Left kidney (tissue), 2 donors: ENCODE results near the gene PARP12. TPM values are rescaled to one million over a fixed set of nuclear protein-coding genes. Genes with fewer than 3 reads are reported as not detected.

Experiments used
- DNase-seq: peaks from one replicate; pipeline ENCODE4 v3.0.0-alpha.2; 2013
- polyA plus RNA-seq: library from polyadenylated mRNA; unstranded; fragments of 120-200 nt; gene quantifications from one replicate; pipeline ENCODE4 v1.2.1, GENCODE V29; 2013; ENCODE audit not compliant: insufficient read length

PARP12 gene
- polyA plus RNA-seq, 1 donor, result 22.2 TPM

DNA sequence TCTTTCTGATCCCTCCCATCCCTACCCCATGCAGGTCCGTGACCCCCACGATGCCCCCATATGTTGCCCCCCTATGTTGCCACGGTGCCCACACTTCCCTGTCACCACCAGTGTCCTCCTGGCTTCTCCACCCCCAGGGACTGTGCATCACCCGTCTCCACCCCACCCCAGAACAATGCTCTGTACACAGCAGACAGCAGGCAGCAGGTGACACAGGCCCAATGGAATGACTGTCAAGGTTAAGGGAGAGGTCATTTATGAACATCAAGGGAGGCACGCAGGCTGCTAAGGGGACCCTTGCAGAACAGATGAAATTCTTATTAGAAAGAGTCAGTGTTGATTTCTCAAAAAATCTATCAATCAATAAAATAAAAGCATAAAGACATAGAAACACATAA, 71.5 kb downstream of the PARP12 start:
- no peak for DNase-seq

GRCh38 chr7:139990571-139991268, 72.0 kb downstream of the PARP12 start:
- no peak for DNase-seq

DNA sequence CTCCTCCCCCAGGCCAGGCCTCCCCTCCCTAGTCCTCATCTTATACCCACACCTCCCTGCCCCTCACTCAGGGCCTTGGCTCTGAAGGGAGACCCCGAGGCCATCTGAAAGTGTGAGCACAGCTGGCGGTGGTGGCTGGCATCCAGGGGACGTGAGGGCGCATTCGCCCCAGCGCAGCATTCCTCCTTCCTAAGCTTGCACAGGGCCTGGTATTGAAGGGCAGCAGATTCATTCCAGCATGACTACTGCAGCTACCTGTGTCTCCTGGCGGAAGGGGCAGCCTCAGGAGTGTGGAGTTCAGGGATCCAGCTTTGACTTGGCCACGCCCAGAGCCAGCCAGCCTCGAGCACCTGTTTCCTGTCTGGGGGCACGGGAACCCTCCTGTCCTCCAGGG, 72.6 kb downstream of the PARP12 start:
- DNase-seq, result no peak

DNA sequence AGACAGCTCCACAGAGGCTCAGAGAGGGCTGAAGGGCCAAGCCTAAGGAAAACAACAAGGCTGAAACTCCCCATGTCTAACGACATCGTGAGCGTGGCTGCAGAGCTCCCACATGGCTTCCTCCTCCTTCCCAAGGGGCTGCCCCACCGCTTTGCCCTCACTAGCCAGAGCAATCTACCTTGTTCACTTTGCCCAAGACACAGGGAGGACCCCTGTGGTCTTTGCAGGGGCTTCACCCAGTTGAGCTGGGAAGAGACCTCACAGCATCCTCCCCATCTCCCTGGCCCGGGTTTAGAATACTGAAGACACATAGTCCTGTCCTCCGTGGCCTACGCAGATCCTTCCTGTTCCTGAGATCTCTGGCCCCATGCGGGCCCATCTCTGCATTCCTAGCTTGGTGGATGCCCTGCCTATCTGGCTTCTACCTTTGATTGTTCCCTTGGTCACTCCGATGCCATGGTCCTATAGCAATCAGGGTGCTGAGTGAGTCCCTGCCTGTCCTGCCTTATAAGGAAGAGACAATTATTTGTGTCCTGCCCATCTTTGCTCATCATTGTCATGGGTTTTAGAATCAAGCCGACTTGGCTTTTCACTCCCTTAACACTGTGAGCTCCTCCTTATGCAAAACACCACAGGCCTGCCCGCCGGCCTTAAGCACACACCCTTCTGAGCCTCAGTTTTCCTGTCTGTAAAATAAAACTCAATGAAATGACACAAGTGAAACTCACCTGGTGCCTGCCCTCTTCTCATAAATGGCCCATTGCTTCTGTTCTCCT, 73.2 kb downstream of the PARP12 start:
- DNase-seq, result no peak

DNA sequence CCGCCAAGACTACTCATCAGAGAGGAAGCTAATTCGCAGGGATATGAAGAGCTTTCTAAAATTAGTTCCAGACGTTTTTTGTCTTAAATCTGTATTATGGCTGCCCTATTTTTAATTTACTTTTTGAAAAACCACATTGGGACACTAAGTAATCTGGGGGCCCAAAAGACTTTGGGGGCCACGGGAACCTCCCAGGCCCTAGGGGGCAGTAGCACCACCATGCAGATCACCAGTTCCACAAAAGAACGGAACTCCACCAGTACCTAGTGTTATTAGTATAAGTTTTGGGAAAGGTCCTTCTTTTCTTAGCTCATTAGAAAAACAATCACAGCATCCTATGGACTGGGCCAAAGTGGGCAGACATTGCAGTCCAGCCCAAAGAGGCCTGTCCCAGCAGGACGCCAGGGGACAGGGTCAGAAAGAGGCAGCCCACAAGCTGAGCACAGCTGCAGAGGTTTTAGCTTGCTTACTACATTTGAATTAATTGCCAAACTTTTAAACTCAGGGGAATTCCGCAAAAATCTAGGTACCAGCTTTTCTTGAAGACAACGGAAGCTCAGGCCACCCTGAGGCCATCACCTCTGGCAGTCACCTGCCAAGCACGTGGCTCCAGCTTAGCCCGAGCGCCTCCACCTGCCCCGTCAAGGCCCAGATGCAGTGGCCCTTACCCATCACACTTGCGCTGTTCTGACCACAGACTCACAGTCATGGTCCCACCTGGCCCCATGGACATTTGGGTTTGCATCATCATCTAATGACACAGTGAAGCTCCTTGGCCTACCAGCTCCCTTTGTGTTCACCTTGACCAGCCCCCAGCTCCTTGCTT, 74.8 kb downstream of the PARP12 start:
- no peak for DNase-seq

DNA sequence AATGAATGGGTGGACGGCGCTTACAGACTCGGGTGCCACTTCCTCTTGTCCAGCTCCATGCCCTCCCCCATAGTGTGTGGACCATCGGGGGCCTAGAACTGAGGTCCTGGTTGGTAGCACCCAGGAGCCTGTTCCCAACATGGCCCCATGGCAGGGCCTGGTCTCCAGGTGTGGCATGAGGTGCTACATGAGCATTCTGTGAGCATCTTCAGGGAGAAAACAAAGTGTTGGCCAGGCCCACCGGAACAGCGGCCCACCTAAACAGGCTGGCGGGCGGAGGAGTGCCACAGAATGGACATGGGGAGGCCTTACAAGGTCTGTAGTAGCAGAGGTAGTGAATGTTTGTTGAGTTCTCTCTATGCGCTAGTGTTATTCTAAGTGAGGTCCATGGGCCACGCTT, 76.9 kb downstream of the PARP12 start:
- no peak for DNase-seq

DNA sequence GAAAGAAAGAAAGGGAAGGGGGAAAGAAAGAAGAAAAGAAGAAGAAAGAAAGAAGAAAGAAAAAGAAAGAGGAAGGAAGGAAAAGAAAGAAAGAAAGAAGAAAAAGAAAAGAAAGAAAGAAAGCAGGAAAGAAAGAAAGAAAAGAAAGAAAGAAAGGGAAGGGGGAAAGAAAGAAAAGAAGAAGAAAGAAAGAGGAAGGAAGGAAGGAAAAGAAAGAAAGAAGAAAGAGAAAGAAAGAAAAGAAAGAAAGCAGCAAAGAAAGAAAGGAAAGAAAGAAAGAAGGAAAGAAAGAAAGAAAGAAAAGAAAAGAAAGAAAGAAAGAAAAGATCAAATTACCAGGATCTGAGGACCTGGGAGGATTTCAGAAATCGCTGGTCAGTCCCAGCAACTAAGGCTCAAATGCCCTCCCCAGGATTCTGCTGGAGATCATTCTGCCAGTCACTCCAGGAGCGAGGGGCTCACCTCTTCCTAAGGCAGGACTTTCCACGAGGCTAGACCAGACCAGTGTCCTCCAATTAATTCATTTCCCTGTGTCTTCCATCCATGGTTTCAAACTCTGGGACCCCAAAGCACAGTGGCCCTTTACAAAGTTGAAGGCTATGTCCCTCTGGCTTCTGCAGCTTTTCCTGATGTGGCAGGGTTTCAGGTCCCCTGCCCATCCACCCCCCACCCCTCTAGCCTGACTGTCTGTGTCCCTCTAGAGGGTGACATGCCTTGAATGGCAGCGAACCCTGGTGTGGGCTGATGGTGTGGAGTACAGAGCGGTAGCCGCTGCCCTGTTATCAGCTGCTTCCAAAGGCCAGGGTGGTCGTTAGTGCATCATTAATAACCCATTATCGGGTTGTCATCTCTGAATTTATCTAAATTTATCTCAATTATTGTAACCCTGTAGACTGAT, 77.9 kb downstream of the PARP12 start:
- DNase-seq, result no peak

- no peak for DNase-seq
Observed at GRCh38 chr7:139982927-139983920, 79.5 kb downstream of the PARP12 start.

DNA sequence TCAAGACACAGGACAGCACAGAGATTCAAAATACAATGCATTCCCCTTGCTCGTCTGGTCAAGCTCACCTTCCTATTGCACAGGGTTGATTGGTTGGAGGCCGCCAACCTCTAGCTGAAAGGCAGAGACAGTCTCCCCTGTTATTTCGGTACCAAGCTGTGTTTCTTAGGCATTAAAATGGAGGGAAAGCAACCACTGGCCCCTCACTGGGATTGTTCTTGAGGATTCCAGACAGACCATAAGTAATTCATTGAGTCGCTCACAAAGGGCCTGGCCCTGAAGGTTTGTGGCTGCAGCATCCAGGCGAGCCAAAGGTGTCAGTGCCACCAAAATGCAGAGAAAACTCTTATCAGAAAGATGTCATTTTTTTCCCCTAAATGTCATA, 81.2 kb downstream of the PARP12 start:
- no peak for DNase-seq

GRCh38 chr7:139976838-139977656, 85.7 kb downstream of the PARP12 start:
- DNase-seq, result no peak

DNA sequence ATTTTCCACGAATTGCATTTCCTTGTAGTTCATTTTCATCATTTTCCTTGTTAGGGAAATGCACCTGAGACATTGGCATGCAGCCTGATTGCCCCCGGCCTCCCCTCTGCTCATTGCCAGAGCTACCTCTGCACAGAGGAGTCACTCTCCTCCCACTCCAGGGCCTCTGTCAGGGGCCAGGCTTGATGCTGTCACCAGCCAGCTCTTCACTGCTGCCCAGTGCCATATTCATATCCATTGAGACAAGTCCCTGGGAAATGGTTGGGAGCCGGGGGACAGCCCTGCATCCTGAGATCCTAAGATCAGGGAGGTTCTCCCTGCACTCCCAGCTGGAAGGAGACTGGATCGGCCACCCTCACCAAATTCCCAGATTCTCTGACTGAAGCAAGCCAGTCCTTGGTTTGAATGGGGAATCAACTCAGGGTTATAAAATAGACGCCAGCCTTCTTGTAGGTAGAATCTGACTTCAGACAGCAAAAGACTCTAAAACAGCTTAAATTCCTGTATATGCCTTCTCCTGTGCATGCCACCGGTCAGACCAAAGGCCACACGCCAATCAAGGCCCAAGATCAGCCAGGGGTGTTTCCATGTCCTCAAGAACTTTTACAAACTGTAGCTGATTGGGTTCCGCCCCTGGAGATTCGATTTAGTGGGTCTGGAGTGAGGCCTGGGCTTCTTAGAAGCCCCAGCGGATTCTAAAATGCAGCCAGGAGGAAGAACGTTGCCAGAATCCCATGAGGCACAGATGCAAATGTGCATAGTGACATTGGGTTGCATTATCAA, 86.5 kb downstream of the PARP12 start:
- DNase-seq, result no peak

GRCh38 chr7:139974179-139974811, 88.5 kb downstream of the PARP12 start:
- no peak for DNase-seq

Other genes with a start within 250 kb of the PARP12 start
- gene TBXAS1, start 233.7 kb downstream of the PARP12 start, polyA plus RNA-seq, result 35.8 TPM
- 17.5 TPM for gene KDM7A, start 114.0 kb upstream of the PARP12 start, polyA plus RNA-seq